Fibroblast of the aortic adventitia (primary cell): Measurements from ENCODE around the gene TEX35. TPM values are rescaled to one million over a fixed set of nuclear protein-coding genes. Genes with fewer than 3 reads are reported as not detected.

Experiments
- DNase-seq: peaks from one replicate; pipeline ENCODE4 v3.0.0-alpha.2; 2010; ENCODE audit warnings: low read depth
- H3K4me3 ChIP-seq: 2 replicates; pipeline ENCODE4 v1.5.1; 2011; ENCODE audit warnings: low read depth, mild to moderate bottlenecking, control low read depth, low read length, moderate library complexity
- total RNA-seq: library from RNA; depleted of rRNA; stranded (reverse); fragments of >200 nt; gene quantifications from 2 replicates; pipeline ENCODE4 v1.2.3, GENCODE V29; 2012; ENCODE audit warnings: low replicate concordance
- TF ChIP-seq, protein P1 (sequence below): IDR thresholded peaks from 2 replicates; pipeline ENCODE4 v1.5.1; 2011; ENCODE audit warnings: mild to moderate bottlenecking, low read length, control low read depth, inconsistent platforms; ENCODE audit not compliant: insufficient read depth

TEX35 gene
- total RNA-seq, 1 donor: not detected

DNA sequence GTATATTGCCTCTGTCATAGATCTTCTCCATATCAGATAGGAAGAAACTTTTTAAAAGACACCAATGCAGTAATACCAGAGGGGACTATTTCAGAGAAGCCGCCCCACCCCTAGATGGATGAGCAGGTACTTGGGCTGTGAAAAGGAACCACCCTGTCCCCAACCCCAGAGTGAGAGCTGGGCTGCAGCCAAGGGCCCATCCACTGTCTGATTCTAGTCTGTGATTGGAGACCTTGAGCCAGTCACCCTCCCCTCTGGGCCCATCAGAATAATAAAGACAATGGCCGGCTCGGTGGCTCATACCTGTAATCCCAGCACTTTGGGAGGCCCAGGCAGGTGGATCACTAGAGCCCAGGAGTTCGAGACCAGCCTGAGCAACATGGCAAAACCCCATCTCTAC, 21.2 kb upstream of the TEX35 start:
- DNase-seq: no peak
- TF ChIP-seq, protein P1, sequence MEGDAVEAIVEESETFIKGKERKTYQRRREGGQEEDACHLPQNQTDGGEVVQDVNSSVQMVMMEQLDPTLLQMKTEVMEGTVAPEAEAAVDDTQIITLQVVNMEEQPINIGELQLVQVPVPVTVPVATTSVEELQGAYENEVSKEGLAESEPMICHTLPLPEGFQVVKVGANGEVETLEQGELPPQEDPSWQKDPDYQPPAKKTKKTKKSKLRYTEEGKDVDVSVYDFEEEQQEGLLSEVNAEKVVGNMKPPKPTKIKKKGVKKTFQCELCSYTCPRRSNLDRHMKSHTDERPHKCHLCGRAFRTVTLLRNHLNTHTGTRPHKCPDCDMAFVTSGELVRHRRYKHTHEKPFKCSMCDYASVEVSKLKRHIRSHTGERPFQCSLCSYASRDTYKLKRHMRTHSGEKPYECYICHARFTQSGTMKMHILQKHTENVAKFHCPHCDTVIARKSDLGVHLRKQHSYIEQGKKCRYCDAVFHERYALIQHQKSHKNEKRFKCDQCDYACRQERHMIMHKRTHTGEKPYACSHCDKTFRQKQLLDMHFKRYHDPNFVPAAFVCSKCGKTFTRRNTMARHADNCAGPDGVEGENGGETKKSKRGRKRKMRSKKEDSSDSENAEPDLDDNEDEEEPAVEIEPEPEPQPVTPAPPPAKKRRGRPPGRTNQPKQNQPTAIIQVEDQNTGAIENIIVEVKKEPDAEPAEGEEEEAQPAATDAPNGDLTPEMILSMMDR: no peak

DNA sequence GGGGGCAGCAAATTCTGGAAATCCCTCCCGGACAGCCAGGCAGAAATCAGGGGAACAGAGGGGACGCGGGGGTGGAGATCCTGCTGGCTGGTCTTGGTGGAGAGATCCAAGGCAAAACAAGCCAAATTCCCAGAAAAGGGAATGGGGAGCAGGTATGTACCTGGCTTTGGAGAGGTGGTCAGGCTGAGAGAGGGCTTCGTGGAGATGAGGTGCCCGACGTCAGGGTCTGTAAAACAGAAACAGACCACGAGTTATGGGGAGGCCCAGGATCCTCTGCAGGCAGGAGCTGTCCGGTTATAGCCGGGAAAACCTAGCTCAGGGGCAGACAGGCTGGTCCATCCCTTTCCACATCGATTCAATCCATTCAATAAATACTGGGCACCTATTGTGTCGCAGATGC, 20.6 kb upstream of the TEX35 start:
- H3K4me3 ChIP-seq: no peak overlapping the region
- no peak for DNase-seq
- TF ChIP-seq, protein P1: no peak

More for the DNA sequence above, 21.2 kb upstream of the TEX35 start:
- no peak overlapping the region for H3K4me3 ChIP-seq

DNA sequence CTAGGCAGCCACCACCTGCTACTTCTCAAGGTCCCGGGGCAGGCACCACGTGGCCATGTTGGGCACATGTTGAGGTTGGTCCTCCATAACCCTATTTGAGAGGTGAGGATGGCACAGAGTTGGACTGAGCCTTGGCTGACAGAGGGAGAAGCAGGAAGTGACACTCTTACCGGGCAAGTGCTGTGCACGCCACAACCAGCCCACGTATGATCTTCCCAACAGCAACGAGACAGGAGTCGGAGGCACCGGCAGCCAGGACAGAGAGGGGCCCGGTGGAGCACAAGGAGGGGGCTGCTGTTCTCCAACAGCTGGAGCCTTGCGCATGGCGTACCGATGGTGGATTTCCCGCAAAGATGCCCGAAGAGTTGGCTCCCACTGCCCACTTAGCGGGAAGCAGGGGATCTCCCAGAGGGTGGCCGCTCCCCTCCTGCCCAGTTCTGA, 19.6 kb upstream of the TEX35 start:
- DNase-seq: no peak
- TF ChIP-seq, protein P1: no peak
- no peak overlapping the region for H3K4me3 ChIP-seq

DNA sequence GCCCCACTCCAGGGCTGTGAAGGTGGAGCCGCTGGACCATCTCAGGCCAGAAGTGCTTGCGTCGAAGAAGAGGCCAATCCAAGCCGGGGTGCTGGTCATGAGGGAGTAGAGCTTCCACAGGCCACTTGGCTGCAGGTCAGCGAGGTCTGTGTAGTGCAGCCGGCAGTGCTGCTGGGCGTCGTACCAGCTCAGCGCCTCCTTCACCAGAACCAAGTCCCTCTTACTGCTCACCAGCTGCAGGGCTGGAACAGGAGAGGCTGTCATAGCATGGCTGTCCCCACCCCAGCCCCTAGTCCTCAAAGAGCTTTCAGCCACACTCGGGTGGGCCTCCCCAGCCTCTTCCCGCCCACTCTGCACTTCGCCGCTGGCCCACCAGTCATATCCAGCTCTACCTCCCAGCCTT, 18.3 kb upstream of the TEX35 start:
- no peak for DNase-seq
- TF ChIP-seq, protein P1: no peak
- no peak overlapping the region for H3K4me3 ChIP-seq

DNA sequence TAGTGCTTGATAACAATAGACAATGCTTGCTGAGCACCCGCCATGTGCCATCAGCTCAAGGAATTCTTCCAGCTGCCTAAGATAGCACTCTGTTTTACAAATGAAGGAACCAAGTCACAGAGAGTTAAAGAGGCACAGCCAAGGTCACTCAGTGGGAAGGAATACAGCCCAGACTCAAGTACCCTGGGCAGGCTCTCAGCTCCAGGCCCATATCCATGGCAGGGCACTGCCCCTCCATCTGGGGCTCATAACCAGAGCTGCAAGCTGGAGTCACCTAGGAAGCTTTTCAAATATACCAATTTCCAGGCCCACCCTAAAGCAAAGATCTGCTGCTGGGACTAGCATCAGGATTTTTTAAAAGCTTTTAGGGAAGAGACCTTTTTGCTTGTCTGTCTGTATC, 17.8 kb upstream of the TEX35 start:
- TF ChIP-seq, protein P1: no peak
- DNase-seq: no peak
- H3K4me3 ChIP-seq: no peak overlapping the region

DNA sequence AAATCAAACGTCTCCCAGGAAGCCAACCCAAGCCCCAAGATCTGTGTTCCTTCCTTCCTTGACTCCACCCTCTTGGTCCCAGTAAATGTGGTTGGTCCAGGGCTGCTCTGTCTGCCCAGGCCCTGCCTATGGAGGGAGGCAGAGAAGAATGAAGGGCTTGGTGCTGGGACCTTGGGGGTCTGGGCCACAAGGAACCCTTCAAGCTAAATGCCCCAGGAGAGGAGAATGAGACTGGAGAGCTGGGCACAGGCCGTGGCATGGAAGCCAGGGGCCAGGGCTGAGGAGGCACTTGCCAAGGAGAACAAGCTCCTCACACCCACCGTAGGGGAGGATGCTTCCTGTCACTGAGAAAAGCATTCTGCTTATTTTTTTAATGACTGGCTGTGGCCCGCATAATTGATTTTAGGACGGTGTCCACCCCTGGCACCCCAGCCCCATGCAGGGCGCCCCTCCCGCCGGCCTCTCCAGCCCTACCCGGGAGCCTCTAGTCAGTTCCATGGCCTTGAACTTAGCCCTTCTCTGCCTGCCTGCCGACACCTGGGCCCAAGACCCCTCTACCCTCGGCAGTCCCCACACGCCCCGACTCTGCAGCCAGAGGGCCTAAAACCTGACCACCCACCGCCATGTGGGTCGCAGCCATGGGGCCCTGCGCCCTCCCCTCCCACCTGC, 17.0 kb upstream of the TEX35 start:
- no peak for DNase-seq
- no peak overlapping the region for H3K4me3 ChIP-seq
- TF ChIP-seq, protein P1: no peak

DNA sequence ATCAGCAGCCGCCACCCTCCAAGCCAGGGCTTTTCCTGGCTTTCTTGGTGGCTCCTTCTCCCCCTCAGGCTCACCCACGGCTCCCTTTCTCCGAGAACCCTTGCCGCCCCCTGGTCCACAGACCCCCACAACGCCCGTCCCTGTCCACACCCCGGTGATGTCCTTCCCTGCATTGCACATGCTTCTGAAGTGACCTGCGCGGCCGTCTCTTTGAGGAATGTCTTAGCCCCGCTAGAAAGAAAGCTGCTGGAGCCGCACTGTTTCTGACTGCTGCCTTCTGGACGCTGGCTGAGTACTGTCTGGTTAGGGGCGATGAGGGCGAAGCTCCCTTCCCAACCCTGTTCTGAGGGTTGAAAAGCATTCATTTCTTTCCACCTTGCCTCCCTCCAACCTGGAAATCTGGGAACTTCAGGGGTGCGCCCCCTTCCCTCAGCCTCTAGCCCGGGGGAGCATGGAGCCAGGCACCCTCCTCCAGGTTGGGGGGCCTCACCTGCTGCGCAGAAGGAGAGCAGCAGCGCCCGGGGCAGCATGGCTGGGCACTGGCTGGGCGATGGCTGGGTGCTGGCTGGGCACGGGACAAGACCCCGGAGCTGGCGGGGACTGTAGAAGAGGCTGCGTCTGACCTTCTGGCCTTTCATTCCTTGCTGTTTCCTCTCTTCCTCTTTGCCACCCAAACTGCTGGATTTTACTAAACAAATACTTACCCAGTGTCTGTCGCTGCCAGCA, 16.3 kb upstream of the TEX35 start, which contains the start of gene CLEC20A:
Gene CLEC20A, minus strand, starts transcription at position 555 of the 726 bp plus-strand sequence. Its CDS starts 25 bp downstream, at position 530.
- TF ChIP-seq, protein P1: no peak
- no peak for DNase-seq
- H3K4me3 ChIP-seq: no peak within 1 kb of the TSS
